GM12878 (cell line): Measurements from ENCODE around the gene ANKRD31. TPM values are rescaled to one million over a fixed set of nuclear protein-coding genes. Genes with fewer than 3 reads are reported as not detected.
"Not testable (repeated sequence)": the region's sequence is repeated elsewhere in the genome, so short reads cannot be mapped to it uniquely, and the experiment has no call there.

Experiments used
- ATAC-seq: fragments of 200-7000 bp; cut with Tn5 transposase; 3 replicates; pipeline ENCODE4 v1.9.1; 2020; ENCODE audit warnings: mild to moderate bottlenecking, moderate library complexity
- BruUV-seq: library from RNA; stranded (reverse); fragments of 400-500 nt; replicated peaks from 2 replicates; lab custom pipeline; 2021; lab: Mats Ljungman, UMichigan
- CTCF ChIA-PET: fragments of 300-600 bp; sonication (Branson Sonifier 250); formaldehyde crosslinking; extraction: SDS; loops from one replicate; lab custom pipeline; 2021; ENCODE audit warnings: inconsistent platforms; lab: Yijun Ruan, JAX
- POLR2A ChIA-PET: fragments of 350-600 bp; formaldehyde crosslinking; extraction: SDS; loops from one replicate; lab custom pipeline; 2021; ENCODE audit warnings: inconsistent platforms; lab: Charles Lee
- RAD21 ChIA-PET: fragments of 300-600 bp; sonication (Branson Sonifier 250); formaldehyde crosslinking; loops from one replicate; lab custom pipeline; 2023; ENCODE audit warnings: antibody characterized with exemption; ENCODE audit not compliant: unreplicated experiment; lab: Charles Lee
- SMC1A ChIA-PET: fragments of 300-600 bp; sonication (Branson Sonifier 250); formaldehyde crosslinking; loops from one replicate; lab custom pipeline; 2023; ENCODE audit not compliant: unreplicated experiment, uncharacterized antibody; lab: Charles Lee
- DNase-seq: peaks from one replicate; pipeline ENCODE4 v3.0.0-alpha.2; 2011; ENCODE audit warnings: low read depth, low spot score
- FAIRE-seq: peaks from 3 replicates; lab custom pipeline; 2011; peaks lifted over from hg19 to GRCh38; lab: Jason Lieb, UNC
- H2AFZ ChIP-seq: 2 replicates; pipeline ENCODE4 v1.6.0; 2011; ENCODE audit warnings: low read depth, low read length, control low read depth; ENCODE audit not compliant: control insufficient read depth
- H3K27ac ChIP-seq: 2 replicates; pipeline ENCODE4 v1.5.1; 2011; ENCODE audit warnings: control low read depth; ENCODE audit not compliant: control insufficient read depth, insufficient read depth
- H3K27me3 ChIP-seq, 2 experiments: replicated peaks in 1 of 2; 2 replicates each; pipeline versions ENCODE4 v1.6.0 to v1.6.1; 2011; ENCODE audit warnings: low read length in 1 of 2; ENCODE audit not compliant: control insufficient read depth in 2 of 2, insufficient read depth in 2 of 2
- H3K36me3 ChIP-seq, 2 experiments: 2 replicates each; pipeline ENCODE4 v1.5.1; 2011; ENCODE audit warnings: low read length in 1 of 2; ENCODE audit not compliant: control insufficient read depth in 2 of 2, insufficient read depth in 2 of 2
- H3K4me1 ChIP-seq: 2 replicates; pipeline ENCODE4 v1.6.1; 2011; ENCODE audit warnings: mild to moderate bottlenecking, low read length, moderate library complexity, mixed read lengths; ENCODE audit not compliant: control insufficient read depth, insufficient read depth
- H3K4me2 ChIP-seq: 2 replicates; pipeline ENCODE4 v1.6.0; 2011; ENCODE audit warnings: control low read depth; ENCODE audit not compliant: control insufficient read depth, insufficient read depth
- H3K4me3 ChIP-seq: fragments of 200-600 bp; sonication (generic); 2 replicates; pipeline ENCODE4 v1.5.1; 2016
- H3K79me2 ChIP-seq: 2 replicates; pipeline ENCODE4 v1.6.0; 2011; ENCODE audit warnings: low read length; ENCODE audit not compliant: control insufficient read depth, insufficient read depth
- H3K9ac ChIP-seq: 2 replicates; pipeline ENCODE4 v1.8.0; 2011; ENCODE audit warnings: low read length, control low read depth, mixed read lengths; ENCODE audit not compliant: control insufficient read depth, insufficient read depth
- H3K9me3 ChIP-seq: replicated peaks from 3 replicates; pipeline ENCODE4 v1.5.1; 2011; ENCODE audit warnings: mild to moderate bottlenecking, low read length; ENCODE audit not compliant: control insufficient read depth, insufficient read depth
- H4K20me1 ChIP-seq: 2 replicates; pipeline ENCODE4 v1.6.0; 2011; ENCODE audit not compliant: control insufficient read depth, insufficient read depth
- ATF7 ChIP-seq: fragments of 450-650 bp; IDR thresholded peaks from 2 replicates; pipeline ENCODE4 v1.6.1; 2016; ENCODE audit warnings: low read depth, mild to moderate bottlenecking
- BCL11A ChIP-seq: IDR thresholded peaks from 2 replicates; pipeline ENCODE4 v1.6.1; 2011; ENCODE audit warnings: low read depth, low read length
- HDGF ChIP-seq: fragments of 450-650 bp; IDR thresholded peaks from 2 replicates; pipeline ENCODE4 v1.6.1; 2016; ENCODE audit warnings: antibody characterized with exemption
- RBBP5 ChIP-seq: fragments of 200-600 bp; sonication (generic); conservative IDR thresholded peaks from 2 replicates; pipeline ENCODE4 v1.6.1; 2016
- ZNF274 ChIP-seq: IDR thresholded peaks from one replicate; pipeline ENCODE4 v1.8.0; 2011; ENCODE audit not compliant: insufficient read length, insufficient read depth
- ZNF384 ChIP-seq: IDR thresholded peaks from 2 replicates; pipeline ENCODE4 v1.6.1; 2012; ENCODE audit warnings: low read depth, mild to moderate bottlenecking, low read length, improper control_type of control experiment, borderline replicate concordance
- WGBS: methylation state at CpG from one replicate; pipeline ENCODE4 v1.1.6; 2016; ENCODE audit warnings: low lambda C conversion rate; ENCODE audit not compliant: insufficient replicate concordance, insufficient coverage; ENCODE audit errors: missing lambda C conversion rate; 5-methylcytosine and 5-hydroxymethylcytosine counted together
- in situ Hi-C: fragments of 300-500 bp; cut with MboI; formaldehyde crosslinking; loops from 9 replicates; pipeline ENCODE4 v1.14.3; 2018; ENCODE audit warnings: mixed read lengths
- intact Hi-C: fragments of 100-400 bp; cut with micrococcal nuclease; formaldehyde crosslinking; loops from one replicate; pipeline ENCODE4 v1.14.2; 2022; ENCODE audit not compliant: unreplicated experiment
- polyA plus RNA-seq, 11 experiments: library from polyadenylated mRNA; depleted of rRNA in 4 of 11; unstranded in 6 of 11; stranded (reverse) in 5 of 11; fragments of >200 nt; fragmentation: Nextera tagmentation in 4 of 11; fragmentation: Illumina TruSeq in 1 of 11; extraction: Ambion mirVana in 4 of 11; extraction: Trizol in 1 of 11; gene quantifications; 1 replicate in 1 of 11; 2 replicates in 10 of 11; pipeline versions ENCODE4 v1.2.1 to v1.2.3, GENCODE V29; 2011 to 2016; ENCODE audit warnings: inconsistent platforms in 2 of 11, missing spikeins in 2 of 11, low read depth in 1 of 11
- total RNA-seq, 4 experiments: library from RNA; depleted of rRNA in 3 of 4; stranded (reverse); fragments of >200 nt in 3 of 4; fragmentation: Illumina TruSeq in 1 of 4; extraction: Trizol in 1 of 4; gene quantifications; 2 replicates each; pipeline versions ENCODE4 v1.2.1 to v1.2.3, GENCODE V29; 2013 to 2021
- TF ChIP-seq, protein P1 (sequence below): IDR thresholded peaks from 2 replicates; pipeline ENCODE4 v1.6.1; 2012; ENCODE audit warnings: low read depth, low read length, improper control_type of control experiment
- TF ChIP-seq, protein P2 (sequence below): IDR thresholded peaks from 2 replicates; pipeline ENCODE4 v1.6.1; 2011; ENCODE audit warnings: low read depth, low read length, improper control_type of control experiment, borderline replicate concordance
- TF ChIP-seq, protein P3 (sequence below): fragments of 450-650 bp; IDR thresholded peaks from 2 replicates; pipeline ENCODE4 v1.6.1; 2017; ENCODE audit warnings: mild to moderate bottlenecking, low read depth, inconsistent platforms; ENCODE audit not compliant: poor library complexity, severe bottlenecking

The ANKRD31 gene
- total and polyA plus RNA-seq, 10 of the 15 experiments (the other 5 are each of a cell fraction or from before 2014, with no cell fraction given) = under 0.01 to 0.10 (median 0.04) TPM; not detected in 3

DNA sequence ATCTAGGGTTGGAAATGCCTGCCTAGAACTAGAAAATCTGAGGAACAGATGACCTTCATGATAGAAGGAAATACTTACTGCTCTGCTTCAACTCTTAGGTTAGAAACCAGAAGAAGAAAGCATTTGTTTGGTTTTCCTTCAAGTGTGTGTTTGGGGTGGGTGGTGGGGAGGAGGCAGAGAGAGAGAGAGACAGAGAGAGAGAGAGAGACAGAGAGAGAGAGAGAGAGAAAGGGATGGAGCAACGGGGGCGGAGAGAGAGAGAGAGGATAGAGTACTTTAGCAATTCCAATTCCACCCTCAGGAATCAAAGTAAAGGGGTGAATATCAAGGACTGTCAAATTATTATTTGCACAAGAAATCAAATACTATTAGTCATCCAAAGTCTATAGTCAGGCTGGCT is 155.2 kb downstream of the ANKRD31 start (continued):
- TF ChIP-seq, protein P1, sequence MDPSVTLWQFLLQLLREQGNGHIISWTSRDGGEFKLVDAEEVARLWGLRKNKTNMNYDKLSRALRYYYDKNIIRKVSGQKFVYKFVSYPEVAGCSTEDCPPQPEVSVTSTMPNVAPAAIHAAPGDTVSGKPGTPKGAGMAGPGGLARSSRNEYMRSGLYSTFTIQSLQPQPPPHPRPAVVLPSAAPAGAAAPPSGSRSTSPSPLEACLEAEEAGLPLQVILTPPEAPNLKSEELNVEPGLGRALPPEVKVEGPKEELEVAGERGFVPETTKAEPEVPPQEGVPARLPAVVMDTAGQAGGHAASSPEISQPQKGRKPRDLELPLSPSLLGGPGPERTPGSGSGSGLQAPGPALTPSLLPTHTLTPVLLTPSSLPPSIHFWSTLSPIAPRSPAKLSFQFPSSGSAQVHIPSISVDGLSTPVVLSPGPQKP = no peak
- TF ChIP-seq HDGF (no peak), ATF7 (no peak), BCL11A (no peak)

DNA sequence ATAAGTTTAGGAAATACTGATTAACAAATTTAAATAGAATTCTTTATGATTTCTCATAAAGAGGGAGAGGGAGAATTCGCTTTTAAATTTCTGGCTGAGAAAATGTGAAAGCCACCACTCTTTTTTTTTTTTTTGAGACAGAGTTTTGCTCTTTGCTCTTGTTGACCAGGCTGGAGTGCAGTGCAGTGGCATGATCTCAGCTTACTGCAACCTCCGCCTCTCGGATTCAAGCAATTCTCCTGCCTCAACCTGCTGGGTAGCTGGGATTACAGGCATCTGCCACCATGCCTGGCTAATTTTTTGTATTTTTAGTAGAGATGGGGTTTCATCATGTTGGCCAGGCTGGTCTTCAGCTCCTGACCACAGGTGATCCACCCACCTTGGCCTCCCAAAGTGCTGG is 157.3 kb downstream of the ANKRD31 start:
- H3K79me2 ChIP-seq, H3K9me3 ChIP-seq, H3K27me3 ChIP-seq, in situ Hi-C loops, POLR2A ChIA-PET, BruUV-seq, H2AFZ ChIP-seq, DNase-seq, RAD21 ChIA-PET, intact Hi-C loops, H3K4me3 ChIP-seq, H3K4me1 ChIP-seq, FAIRE-seq, SMC1A ChIA-PET, H3K9ac ChIP-seq, ATAC-seq, H4K20me1 ChIP-seq, H3K36me3 ChIP-seq, CTCF ChIA-PET, H3K27ac ChIP-seq, H3K4me2 ChIP-seq: not testable (repeated sequence)
- WGBS = 66% methylated on average over 3 of the region's 3 CpGs

DNA sequence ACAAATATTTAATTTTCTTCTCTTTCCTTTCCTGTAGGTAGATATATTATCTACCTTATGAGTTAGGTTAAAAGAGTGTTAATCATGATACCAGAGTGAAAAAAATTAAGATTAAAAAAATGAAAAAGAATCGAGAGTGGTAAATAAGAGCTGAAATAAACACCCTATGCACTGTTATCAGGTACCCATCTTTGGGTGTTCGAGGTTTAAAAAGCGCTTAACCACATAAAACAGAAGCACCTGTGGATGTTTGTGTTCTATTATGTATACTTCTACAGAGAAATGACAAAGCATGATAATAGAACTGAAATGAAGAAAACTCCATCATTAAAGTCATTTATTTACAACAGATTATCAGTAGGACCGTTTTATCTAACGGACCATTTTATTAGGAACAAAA is 158.7 kb downstream of the ANKRD31 start:
- ATAC-seq = no peak
- no peak overlapping the region for H3K4me3 ChIP-seq
- TF ChIP-seq, protein P2, sequence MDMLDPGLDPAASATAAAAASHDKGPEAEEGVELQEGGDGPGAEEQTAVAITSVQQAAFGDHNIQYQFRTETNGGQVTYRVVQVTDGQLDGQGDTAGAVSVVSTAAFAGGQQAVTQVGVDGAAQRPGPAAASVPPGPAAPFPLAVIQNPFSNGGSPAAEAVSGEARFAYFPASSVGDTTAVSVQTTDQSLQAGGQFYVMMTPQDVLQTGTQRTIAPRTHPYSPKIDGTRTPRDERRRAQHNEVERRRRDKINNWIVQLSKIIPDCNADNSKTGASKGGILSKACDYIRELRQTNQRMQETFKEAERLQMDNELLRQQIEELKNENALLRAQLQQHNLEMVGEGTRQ = no peak
- TF ChIP-seq, protein P3, sequence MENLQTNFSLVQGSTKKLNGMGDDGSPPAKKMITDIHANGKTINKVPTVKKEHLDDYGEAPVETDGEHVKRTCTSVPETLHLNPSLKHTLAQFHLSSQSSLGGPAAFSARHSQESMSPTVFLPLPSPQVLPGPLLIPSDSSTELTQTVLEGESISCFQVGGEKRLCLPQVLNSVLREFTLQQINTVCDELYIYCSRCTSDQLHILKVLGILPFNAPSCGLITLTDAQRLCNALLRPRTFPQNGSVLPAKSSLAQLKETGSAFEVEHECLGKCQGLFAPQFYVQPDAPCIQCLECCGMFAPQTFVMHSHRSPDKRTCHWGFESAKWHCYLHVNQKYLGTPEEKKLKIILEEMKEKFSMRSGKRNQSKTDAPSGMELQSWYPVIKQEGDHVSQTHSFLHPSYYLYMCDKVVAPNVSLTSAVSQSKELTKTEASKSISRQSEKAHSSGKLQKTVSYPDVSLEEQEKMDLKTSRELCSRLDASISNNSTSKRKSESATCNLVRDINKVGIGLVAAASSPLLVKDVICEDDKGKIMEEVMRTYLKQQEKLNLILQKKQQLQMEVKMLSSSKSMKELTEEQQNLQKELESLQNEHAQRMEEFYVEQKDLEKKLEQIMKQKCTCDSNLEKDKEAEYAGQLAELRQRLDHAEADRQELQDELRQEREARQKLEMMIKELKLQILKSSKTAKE = no peak
- TF ChIP-seq RBBP5 (no peak), HDGF (no peak), ZNF384 (no peak), ZNF274 (no peak)
- TF ChIP-seq, all 136 proteins: peak for 0
- WGBS = 27% methylated on average over 5 of the region's 5 CpGs
- ChIA-PET RAD21 (no interaction called here), POLR2A (no interaction called here), SMC1A (no interaction called here), CTCF (interaction anchor here (0.6 kb wide), 1 partner anchor 122 kb away, joined by 4 read pairs; no protein-coding TSS in a partner anchor)
- no peak for DNase-seq
- no peaks in the 10 kb centered on the region for H3K79me2 ChIP-seq
- H3K27ac ChIP-seq = no peak overlapping the region
- no peak overlapping the region for H2AFZ ChIP-seq
- no peak overlapping the region for H3K4me2 ChIP-seq
- no peaks in the 10 kb centered on the region; a peak in 1 of 4 replicates for H3K27me3 ChIP-seq
- H3K36me3 ChIP-seq = no peaks in the 10 kb centered on the region
- no peak overlapping the region for H3K9ac ChIP-seq
- intact Hi-C loops (no loop called here), in situ Hi-C loops (no loop called here)
- H3K4me1 ChIP-seq = no peaks in the 10 kb centered on the region
- no peak for FAIRE-seq
- no TSS peak for BruUV-seq
- H4K20me1 ChIP-seq = no peaks in the 10 kb centered on the region
- H3K9me3 ChIP-seq = no peaks in the 10 kb centered on the region
